ENCODE measurements around the gene RIC8A. TPM values are rescaled to one million over a fixed set of nuclear protein-coding genes. Genes with fewer than 3 reads are reported as not detected.
"Not testable (repeated sequence)": the region's sequence is repeated elsewhere in the genome, so short reads cannot be mapped to it uniquely, and the experiment has no call there.

Gene RIC8A
- total and polyA plus RNA-seq, 10 of the 15 experiments (the other 5 are each of a cell fraction or from before 2014, with no cell fraction given): 10.4 to 157 (median 81.4) TPM

DNA sequence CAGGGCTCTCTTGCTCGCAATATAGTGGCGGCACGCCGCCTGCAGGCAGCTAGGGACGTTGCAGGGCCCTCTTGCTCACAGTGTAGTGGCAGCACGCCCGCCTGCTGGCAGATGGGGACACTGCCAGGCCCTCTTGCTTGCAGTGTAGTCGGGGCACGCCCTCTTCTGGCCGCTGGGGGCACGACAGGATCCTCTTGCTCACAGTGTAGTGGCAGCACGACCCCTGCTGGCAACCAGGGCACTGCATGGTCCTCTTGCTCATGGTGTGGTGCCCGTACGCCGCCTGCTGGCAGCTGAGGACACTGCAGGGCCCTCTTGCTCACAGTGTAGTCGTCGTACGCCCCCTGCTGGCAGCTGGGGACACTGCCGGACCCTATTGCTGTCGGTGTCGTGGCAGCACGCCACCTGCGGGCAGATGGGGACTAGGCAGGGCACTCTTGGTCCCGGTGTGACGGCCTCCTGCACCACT is 17.6 kb upstream of the RIC8A start:
- not testable (repeated sequence) for FAIRE-seq

DNA sequence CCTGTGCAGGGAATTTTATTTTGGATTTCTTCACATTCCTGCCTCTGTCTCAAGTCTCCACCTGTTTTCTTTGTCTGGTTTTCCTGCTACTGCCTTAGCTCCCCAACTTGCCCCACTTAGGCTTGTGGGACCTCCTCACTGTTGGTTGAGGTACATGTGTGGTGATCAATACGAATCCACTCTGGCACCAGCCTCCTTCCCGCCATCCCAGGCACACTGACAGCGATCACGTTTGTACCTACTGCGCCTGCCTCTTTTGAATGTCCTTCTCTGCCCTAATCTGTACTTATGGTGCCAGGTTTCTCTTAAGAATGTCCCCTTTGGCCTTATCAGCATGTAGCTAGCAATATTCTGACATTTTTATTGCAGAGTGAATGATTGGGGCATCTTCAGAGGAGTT is 17.0 kb upstream of the RIC8A start:
- SMC1A ChIA-PET (ENCODE audit: uncharacterized antibody, unreplicated experiment); H3K36me3 ChIP-seq (ENCODE audit: control insufficient read depth in 2 of 2, insufficient read depth in 2 of 2, low read length in 1 of 2); POLR2A ChIA-PET; H4K20me1 ChIP-seq (ENCODE audit: control insufficient read depth, insufficient read depth); H3K4me1 ChIP-seq (ENCODE audit: control insufficient read depth, insufficient read depth, low read length); H3K9ac ChIP-seq (ENCODE audit: control insufficient read depth, insufficient read depth, low read length); H2AFZ ChIP-seq (ENCODE audit: control insufficient read depth, low read depth, low read length); ATAC-seq; DNase-seq (ENCODE audit: low read depth, low spot score); FAIRE-seq; RAD21 ChIA-PET (ENCODE audit: unreplicated experiment); H3K4me2 ChIP-seq (ENCODE audit: control insufficient read depth, insufficient read depth); H3K9me3 ChIP-seq (replicated peaks; ENCODE audit: control insufficient read depth, insufficient read depth, low read length); H3K27me3 ChIP-seq (replicated peaks in 1 of 2; ENCODE audit: control insufficient read depth in 2 of 2, insufficient read depth in 2 of 2, low read length in 1 of 2); H3K27ac ChIP-seq (ENCODE audit: control insufficient read depth, insufficient read depth); intact Hi-C loops (cut with micrococcal nuclease; ENCODE audit: unreplicated experiment); H3K4me3 ChIP-seq; in situ Hi-C loops (cut with MboI); H3K79me2 ChIP-seq (ENCODE audit: control insufficient read depth, insufficient read depth, low read length); BruUV-seq (replicated peaks): not testable (repeated sequence)
- 69% methylated on average over 5 of the region's 5 CpGs for WGBS (ENCODE audit: insufficient coverage, insufficient replicate concordance, low lambda C conversion rate, missing lambda C conversion rate)
- CTCF ChIA-PET: interaction anchor here (0.6 kb wide), 1 partner anchor 81 kb away, joined by 3 read pairs; no protein-coding TSS in a partner anchor

More for the DNA sequence above, 17.6 kb upstream of the RIC8A start:
- H4K20me1 ChIP-seq (ENCODE audit: control insufficient read depth, insufficient read depth); H3K4me3 ChIP-seq; H3K4me2 ChIP-seq (ENCODE audit: control insufficient read depth, insufficient read depth); H3K79me2 ChIP-seq (ENCODE audit: control insufficient read depth, insufficient read depth, low read length); POLR2A ChIA-PET; H3K27me3 ChIP-seq (replicated peaks in 1 of 2; ENCODE audit: control insufficient read depth in 2 of 2, insufficient read depth in 2 of 2, low read length in 1 of 2); intact Hi-C loops (cut with micrococcal nuclease; ENCODE audit: unreplicated experiment); H3K36me3 ChIP-seq (ENCODE audit: control insufficient read depth in 2 of 2, insufficient read depth in 2 of 2, low read length in 1 of 2); RAD21 ChIA-PET (ENCODE audit: unreplicated experiment); H3K4me1 ChIP-seq (ENCODE audit: control insufficient read depth, insufficient read depth, low read length); H3K9ac ChIP-seq (ENCODE audit: control insufficient read depth, insufficient read depth, low read length); DNase-seq (ENCODE audit: low read depth, low spot score); BruUV-seq (replicated peaks); H3K9me3 ChIP-seq (replicated peaks; ENCODE audit: control insufficient read depth, insufficient read depth, low read length); H2AFZ ChIP-seq (ENCODE audit: control insufficient read depth, low read depth, low read length); H3K27ac ChIP-seq (ENCODE audit: control insufficient read depth, insufficient read depth); SMC1A ChIA-PET (ENCODE audit: uncharacterized antibody, unreplicated experiment); in situ Hi-C loops (cut with MboI): not testable (repeated sequence)
- TF ChIP-seq, protein P1, sequence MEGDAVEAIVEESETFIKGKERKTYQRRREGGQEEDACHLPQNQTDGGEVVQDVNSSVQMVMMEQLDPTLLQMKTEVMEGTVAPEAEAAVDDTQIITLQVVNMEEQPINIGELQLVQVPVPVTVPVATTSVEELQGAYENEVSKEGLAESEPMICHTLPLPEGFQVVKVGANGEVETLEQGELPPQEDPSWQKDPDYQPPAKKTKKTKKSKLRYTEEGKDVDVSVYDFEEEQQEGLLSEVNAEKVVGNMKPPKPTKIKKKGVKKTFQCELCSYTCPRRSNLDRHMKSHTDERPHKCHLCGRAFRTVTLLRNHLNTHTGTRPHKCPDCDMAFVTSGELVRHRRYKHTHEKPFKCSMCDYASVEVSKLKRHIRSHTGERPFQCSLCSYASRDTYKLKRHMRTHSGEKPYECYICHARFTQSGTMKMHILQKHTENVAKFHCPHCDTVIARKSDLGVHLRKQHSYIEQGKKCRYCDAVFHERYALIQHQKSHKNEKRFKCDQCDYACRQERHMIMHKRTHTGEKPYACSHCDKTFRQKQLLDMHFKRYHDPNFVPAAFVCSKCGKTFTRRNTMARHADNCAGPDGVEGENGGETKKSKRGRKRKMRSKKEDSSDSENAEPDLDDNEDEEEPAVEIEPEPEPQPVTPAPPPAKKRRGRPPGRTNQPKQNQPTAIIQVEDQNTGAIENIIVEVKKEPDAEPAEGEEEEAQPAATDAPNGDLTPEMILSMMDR (IDR thresholded peaks at IDR 0.05 in 2 of 3, conservative IDR thresholded peaks at IDR 0.05 in 1 of 3; ENCODE audit: control insufficient read depth in 2 of 3, extremely low read depth in 1 of 3, insufficient read depth in 1 of 3, low read depth in 3 of 3, low read length in 3 of 3): peak in 2 of 3 experiments; percentile 31 to 41; a peak in 3 of 6 replicates
- 52% methylated on average over 11 of the region's 25 CpGs for WGBS (ENCODE audit: insufficient coverage, insufficient replicate concordance, low lambda C conversion rate, missing lambda C conversion rate)
- CTCF ChIA-PET: interaction anchor here (0.6 kb wide), 1 partner anchor 82 kb away, joined by 3 read pairs; no protein-coding TSS in a partner anchor
- ATAC-seq: peak; percentile 93
